ENCODE measurements around the gene TNFRSF4. TPM values are rescaled to one million over a fixed set of nuclear protein-coding genes. Genes with fewer than 3 reads are reported as not detected.
"Not testable (repeated sequence)": the region's sequence is repeated elsewhere in the genome, so short reads cannot be mapped to it uniquely, and the experiment has no call there.

The TNFRSF4 gene
- total RNA-seq, 1 donor from 2014 or later: 4.2 TPM

DNA sequence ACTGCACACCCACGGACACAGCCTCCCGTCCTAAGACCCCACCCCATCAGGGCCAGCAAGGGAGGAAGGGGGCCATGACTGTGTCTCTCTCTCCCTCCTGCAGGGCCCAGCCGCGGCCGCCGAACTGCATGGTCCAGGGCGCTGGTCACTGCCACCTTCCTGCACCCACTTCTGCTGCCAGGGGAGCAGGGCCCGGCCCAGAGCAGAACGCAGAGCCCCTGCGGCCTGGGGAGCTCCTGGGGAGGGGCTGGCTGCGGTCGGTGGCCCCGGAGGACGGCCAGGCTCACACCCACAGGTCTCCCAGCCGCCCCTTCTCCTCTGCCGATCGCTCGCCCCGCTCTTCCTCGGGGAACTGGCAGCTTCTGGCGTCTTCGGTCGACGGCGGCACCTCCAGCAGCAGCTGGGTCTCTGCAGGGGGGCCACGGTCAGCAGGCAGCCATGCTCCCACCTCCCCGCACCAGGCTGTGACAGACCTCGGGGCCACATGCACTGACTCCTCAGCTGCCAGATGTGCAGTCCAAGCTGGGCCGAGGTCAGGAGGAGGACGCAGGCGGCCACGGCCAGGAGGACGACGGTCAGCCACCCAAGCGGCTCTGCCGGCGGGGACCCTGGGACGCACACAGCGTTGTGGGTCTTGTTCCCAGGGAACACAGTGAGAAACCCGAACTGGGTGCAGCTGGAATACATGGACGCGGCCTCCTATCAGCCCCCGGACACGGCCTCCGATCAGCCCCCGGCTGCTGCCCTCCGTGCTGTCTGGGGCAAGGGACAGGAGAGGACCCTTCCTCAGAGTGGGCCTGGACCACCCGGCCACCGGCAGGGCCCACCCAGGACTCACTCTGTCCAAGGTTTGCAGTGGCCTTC lies 10.2 kb downstream of the TNFRSF4 start:
- no peak for DNase-seq (ENCODE audit: low read depth in 2 of 2)

GRCh38 chr1:1202831-1203560 lies 11.0 kb downstream of the TNFRSF4 start:
- no peak for DNase-seq (ENCODE audit: low read depth in 2 of 2)

DNA sequence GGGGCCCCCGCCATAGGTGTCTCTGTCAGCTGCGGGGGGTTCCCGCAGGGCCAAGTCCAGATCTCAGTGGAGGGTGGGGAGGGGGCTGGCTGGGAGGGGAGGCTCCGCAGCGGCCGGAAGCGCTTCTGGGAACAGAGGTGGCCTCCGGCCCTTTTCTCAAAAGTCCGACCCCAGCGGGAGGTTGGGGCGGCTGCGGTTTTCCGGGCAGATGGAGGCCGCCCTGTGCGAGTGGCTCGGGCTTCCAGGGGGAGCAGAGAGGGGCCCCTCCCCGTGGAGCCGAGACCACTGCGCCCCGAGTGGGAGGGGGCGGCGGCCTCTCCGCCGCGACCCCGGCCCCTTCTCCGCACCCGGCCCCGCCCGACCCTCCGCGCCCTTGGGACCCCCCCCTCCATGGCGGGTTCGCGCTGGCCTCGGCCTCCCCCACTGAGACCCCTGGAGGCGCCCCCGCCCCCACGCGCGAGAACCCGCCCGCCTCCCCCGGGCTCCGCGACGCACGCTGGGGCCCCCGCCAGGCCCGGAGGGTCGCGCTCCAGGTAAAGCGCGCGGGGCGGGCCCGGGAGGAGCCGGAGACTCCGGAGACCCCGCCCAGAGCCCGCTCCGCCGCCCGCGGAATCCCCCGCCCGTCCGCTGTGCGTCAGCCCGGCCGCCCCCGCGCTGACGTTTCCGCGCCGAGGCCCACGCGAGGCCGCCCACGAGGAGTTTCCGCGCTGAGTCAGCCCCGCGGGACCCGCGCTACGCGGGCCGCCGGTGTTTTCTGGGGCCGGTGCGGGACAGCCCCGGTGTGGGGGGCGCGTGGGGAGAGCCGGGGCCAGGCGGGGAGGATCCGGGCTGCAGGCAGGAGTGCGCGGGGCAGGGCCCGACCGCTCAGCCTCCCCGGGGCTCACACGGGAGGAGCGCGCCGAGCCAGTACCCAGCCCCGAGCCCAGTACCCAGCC lies 12.8 kb downstream of the TNFRSF4 start:
- DNase-seq (ENCODE audit: low read depth in 2 of 2): peak; percentile 20 to 49

GRCh38 chr1:1199961-1200875 lies 13.7 kb downstream of the TNFRSF4 start:
- DNase-seq (ENCODE audit: low read depth in 2 of 2): no peak

- no peak for DNase-seq (ENCODE audit: low read depth in 2 of 2)
Observed at GRCh38 chr1:1199141-1199960, 14.6 kb downstream of the TNFRSF4 start.

GRCh38 chr1:1198423-1199140 lies 15.4 kb downstream of the TNFRSF4 start:
- no peak for DNase-seq (ENCODE audit: low read depth in 2 of 2)

DNA sequence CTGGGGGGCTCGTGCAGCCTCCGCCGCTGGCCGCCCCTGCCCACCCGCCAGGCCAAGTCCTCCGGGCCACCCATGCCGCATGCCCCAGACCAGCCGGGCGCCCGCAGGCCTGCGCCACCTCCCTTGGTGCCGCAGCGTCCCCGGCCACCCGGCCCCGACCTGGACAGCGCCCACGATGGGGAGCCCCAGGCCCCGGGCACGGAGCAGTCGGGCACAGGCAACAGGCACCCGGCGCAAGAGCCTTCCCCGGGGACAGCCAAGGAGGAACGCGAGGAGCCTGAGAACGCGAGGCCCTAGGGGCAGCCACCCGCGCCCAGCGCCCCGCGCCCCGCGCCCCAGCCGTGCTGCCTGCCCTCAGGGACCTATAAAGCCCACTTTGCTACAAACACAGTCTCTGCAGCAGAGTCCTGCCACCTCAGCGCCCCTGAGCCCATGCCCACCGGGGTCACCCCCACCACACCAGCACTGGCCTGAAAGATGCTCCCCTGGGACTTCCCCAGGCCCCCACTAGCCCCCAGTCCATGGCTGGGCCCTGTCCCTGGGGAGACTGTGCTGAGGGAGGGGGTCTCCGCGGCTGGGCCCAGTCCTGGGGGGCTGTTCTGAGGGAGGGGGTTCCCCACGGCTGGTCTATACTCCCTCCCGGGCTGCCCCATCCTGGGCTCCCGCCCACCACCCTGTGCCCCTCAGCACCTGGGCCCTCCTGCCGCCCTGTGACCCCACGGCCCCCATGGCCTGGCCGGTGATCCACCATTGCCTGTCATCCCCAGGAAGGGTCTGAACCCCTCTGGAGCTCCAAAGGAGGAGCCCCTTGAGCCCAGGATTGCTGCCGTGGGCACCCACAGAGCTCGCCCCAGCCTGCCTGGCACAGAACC lies 16.2 kb downstream of the TNFRSF4 start:
- DNase-seq (ENCODE audit: low read depth in 2 of 2): no peak

DNA sequence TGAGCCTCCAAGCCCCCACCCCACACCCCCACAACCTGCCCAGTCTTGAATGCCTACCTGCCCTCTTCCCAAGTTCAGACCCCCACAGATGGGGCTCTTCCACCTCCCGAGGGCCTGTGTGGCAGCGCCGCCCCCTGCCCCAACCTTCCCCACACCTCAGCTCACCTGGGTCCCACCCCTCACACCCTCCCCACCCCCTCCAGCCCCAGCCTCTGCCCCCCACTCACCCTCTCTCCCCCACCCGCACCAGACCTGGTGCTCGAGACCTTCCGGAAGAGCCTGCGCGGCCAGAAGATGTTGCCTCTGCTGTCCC lies 16.8 kb downstream of the TNFRSF4 start:
- no peak for DNase-seq (ENCODE audit: low read depth in 2 of 2)

- no peak for DNase-seq (ENCODE audit: low read depth in 2 of 2)
Observed at GRCh38 chr1:1196431-1197187, 17.3 kb downstream of the TNFRSF4 start.

- not testable (repeated sequence) for DNase-seq (ENCODE audit: low read depth in 2 of 2)
Observed at GRCh38 chr1:1195726-1196125, 18.2 kb downstream of the TNFRSF4 start.

DNA sequence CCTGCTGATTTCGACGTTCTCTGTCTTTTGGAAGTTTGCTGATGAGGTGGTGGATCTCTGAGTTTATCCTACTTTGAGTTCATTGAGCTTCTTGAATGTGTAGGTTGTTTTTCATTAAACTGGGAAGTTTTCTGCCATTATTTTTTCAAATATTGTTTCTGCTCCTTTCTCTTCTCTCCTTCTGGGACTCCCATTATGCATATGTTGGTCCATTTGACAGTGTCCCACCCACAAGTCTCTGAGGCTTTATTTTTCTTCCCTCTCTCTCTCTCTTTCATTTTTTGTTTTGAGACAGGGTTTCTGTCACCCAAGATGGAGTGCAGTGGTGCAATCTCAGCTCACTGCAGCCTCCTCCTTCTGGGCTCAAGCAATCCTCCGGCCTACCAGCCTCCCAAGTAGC lies 19.2 kb downstream of the TNFRSF4 start:
- DNase-seq (ENCODE audit: low read depth in 2 of 2): no peak

DNA sequence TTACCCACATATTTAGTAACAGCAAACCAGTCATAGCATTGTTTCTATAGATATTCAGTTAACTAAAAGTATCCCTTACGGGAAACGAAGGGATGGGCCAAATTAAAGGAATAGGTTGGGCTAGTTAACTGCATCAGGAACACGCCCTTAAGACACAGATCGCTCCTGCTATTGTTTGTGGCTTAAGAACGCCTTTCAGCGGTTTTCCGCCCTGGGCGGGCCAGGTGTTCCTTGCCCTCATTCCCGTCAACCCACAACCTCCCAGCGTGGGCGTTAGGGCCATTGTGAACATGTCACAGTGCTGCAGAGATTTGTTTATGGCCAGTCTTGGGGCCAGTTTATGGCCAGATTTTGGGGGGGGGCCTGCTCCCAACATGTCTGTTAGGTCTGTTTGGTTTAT lies 22.2 kb downstream of the TNFRSF4 start:
- DNase-seq (ENCODE audit: low read depth in 2 of 2): no peak

DNA sequence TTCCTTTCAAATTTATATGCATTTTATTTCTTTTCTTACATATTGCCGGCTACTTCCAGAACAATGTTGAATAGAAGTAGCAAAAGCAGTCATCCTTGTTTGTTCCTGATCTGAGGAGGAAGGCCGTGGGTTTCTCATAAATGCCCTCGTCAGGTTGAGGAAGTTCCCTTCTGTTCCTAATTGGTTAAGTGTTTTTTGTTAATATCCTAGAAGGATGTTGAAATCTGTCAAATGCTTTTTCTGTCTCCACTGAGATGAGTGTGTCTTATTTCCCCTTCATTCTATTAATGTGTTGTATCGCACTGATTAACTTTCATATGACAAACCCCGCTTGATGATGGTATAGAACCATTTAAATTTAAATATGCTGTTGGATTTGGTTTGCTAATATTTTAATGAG lies 24.8 kb downstream of the TNFRSF4 start:
- DNase-seq (ENCODE audit: low read depth in 2 of 2): no peak

- DNase-seq (ENCODE audit: low read depth in 2 of 2): peak in 1 of 2 donors; percentile 19
Observed at GRCh38 chr1:1187938-1188337, 26.0 kb downstream of the TNFRSF4 start.

GRCh38 chr1:1185101-1185765 lies 28.7 kb downstream of the TNFRSF4 start:
- no peak for DNase-seq (ENCODE audit: low read depth in 2 of 2)

DNA sequence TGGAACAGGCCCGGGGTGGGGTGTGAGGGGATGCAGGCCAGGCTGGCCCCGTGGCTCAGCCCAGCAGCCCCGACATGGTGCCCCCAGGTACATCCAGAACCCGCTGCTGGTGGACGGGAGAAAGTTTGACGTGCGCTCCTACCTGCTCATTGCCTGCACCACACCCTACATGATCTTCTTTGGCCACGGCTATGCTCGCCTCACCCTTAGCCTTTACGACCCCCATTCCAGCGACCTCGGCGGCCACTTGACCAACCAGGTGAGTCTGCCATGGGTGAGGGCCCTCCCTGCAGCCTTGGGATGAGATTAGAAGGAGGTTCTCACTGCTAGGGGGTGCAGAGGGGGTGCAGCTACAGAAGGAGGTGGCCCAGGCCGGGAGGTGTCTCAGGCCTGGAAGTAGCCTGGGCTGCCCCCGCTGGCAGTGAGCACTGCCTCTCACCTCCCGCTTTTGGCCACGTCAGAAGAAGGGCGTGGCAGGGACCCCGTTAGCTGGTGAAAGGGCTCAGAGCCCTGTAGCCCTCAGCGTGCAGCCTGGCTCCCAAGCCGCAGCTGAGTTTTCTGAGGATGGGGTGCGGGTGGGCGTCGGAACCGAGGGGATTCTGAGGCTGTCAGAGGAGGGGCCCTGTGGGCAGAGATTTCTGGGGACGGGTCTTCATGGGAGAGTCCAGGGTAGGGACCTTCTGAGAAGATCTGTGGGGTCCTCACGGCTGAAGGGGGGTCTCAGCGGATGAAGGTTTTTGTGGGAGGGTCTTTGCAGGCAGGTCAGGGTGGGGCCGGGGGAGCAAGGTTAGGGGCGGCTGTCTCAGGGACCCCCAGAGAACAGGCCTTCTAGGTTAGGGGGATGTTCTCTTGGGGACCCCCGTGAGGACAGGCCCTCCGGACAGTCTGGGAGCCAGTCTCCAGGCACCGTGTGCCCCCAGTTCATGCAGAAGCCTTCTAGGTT lies 29.8 kb downstream of the TNFRSF4 start:
- DNase-seq (ENCODE audit: low read depth in 2 of 2): no peak

Measured in lung microvascular endothelial cell (primary cell).